NCI-H510A treated with DMSO at 0.1 percent for 48 hours (cell line): ENCODE measurements around the gene PDLIM5.

Source experiments
- DNase-seq: peaks from one replicate; lab custom pipeline; 2025; lab: John Stamatoyannopoulos, UW

Gene PDLIM5

DNA sequence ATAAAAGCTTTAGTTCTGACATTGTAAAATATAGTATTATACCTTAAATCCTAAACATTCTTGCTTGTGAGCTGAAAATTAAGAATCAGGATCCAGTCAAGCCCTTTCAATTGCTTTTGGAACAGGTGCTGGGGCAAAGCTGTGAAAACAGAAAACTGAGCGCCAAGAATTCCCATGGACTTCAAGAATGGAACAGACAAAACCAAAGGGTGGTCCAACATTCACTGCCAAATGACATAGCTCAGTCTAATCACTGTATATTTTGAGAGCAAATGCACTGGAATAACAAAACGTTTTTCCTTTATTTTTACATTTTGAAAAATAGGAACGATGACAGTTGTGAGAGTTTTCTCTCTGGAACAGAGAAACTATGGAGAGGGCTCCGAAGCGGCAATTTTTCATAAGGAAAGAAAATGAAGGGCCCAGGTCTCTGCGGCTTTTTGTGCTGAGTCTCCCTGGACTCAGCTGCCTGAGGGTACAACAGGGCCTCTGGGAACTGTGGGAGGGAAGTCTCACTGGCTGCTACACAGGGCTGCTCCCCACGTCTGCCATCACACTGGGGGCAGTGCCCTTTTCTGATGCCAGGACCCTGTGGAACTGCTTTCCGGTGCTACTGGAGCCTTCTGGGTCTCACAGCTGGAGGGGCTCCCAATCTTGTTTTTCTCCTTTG is 250.0 kb downstream of the PDLIM5 start:
- DNase-seq, result no peak

DNA sequence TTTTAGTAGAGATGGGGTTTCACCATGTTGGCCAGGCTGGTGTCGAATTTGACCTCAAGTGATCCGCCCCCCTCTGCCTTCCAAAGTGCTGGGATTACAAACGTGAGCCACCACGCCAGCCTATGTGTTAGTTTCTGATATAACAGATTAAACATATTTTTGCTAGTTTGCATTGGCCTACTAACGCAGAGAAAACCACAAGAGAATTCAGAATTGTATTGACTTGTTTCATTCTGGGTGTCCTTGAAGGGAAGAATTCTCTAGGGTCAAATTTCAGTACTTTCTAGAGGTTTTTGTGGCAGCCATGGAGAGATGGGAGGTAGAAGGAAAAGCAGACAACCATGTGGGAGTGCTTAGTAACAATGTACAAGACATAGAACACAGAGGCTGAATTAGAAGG is 259.9 kb downstream of the PDLIM5 start:
- no peak for DNase-seq

DNA sequence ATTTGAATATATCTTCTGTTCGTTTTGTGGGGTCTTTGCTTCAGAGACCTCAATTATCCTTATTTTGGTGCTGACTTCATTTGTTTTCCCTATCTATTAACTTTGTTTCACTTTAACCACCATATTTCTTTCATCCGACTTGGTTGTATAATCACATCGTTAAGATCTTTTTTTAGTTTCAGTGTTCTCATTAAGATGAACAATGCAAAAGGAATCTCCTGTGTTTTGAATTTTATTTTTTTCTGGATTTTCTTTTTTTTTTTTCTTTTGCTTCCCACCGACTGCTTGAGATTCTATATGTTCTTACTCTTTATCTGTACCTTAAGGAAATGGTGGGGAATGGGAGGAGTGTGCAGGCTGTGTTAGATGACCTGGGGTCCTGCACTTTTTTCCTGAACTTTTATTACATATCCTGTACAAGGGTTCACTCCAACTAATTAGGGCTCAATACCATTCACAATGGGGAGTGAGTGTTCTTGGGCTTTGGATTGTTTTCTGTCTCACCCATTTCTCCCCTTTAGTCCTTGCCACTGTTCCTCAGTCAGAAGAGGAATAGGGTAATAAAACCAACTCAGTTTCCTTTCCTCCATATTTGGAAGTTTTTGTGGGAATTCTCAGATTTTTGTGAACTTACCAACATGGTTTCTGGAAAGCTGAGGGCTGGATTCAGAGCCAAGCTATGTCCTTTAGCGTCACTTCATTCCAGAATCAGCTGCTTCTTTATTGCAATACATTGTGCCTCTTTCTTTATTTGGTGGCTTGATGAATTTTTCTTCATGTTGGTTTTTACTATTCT is 262.8 kb downstream of the PDLIM5 start:
- DNase-seq, result no peak

DNA sequence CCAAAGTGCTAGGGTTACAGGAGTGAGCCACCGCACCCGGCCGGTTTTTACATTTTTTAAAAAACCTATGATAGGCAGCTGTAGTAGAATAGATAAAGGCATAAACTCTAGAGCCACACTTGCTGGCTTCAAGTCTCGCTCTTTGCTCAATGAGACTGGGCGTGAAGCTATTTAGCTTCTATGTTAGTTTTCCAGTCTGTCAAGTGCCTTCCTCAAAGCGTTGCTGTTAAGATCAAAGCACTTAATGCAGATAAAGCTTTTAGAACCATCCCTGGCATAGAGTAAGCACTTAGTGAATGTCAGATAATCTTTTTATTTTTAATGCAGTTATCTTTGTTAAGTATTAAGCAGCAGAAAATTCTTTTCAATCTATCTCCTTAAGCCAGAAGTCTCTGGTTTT is 264.0 kb downstream of the PDLIM5 start:
- DNase-seq, result peak; percentile 32
